GM19238 (cell line): ENCODE data around the gene VARS2.

ENCODE experiments used
- DNase-seq: peaks from one replicate; pipeline ENCODE4 v3.0.0; 2011; ENCODE audit warnings: low spot score; ENCODE audit not compliant: insufficient read length

The VARS2 gene

DNA sequence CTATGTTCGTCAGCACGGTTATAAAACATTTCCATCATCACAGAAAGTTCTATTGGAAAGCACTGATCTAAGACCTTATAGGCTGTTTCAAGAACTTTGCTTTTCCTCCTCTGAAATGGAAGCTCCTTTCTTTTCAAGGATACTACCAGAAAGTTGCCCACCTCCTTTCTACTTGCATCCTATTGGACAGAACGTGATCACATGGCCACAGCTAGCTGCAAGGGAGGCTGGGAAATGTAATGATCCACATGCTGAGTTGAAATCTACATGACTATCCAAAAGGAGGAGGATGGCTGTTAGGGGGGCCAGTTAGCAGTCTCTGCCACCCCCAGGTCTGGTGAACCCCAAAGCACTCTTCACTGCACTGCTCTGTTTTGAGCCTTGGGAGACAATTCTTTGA lies 14.6 kb downstream of the VARS2 start:
- DNase-seq = no peak

DNA sequence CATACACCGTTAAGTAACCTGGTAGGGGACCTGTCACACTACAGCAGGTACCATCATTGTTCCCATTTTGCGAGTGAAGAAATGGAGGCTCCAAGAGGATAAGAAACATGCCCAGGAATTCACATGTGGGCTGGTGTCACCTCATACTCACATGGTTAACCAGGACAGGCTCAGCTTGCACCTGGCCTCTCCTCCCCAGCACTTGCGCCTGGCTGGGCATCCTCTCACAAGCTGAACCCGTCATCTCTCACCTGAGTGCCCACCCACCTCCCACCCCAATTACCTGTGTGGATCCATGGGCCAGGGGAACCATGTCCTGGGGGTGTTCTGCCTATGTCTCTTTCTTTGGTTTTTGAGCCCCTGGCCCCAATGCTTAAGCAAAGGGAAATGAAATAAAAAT lies 16.5 kb downstream of the VARS2 start:
- DNase-seq = no peak

DNA sequence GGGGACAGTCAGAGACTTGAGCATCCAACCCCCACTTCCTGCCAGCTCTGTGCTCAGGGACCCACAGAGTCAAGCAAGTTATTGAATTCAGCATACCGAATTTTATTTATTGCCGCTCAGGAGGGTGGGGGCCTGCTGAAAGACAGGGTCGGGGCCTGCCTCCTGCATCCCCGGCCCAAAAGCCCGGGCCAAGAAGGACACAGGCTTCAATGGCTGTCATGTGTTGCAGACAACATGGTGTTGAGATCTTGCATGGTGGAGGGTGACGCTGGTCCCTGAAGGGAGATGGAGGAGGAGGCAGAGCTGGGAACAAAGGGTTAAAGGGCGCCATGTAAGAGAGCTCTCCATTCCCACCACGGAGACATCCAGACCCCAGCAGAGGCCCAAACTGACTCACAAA lies 17.2 kb downstream of the VARS2 start:
- no peak for DNase-seq

DNA sequence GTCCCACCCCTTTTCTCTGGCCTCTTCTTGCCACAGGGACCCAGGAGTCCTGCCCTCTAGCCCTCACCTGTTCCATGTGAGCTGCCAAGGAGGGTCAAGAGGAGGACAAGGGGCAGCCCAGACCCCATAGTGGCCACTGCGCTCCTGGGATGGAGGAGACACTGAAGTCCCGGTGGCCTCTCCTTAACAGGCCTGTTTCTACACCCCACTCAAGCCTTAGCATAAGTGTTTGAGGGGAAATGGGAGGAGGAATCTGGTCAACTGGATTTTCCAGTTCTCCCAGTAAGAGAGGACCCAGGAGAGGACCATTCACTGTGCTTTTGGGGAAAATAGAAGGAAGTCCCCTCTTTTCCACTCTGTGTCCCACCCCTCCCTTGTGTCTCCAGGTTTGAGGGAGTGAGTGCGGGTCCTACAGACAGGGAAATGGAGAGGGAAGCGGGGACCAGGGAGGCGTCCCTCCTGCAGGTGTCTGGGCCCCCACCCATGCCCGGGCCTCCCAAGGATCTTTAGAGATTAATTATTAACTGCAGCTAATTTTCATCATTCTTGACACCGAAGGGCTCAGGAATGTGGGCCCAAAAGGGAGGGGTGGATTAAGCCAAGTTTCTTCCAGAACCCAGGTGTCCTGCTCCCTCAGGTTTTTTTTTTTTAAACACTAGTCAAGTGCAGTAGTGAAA lies 18.1 kb downstream of the VARS2 start, which contains the start of gene SFTA2:
Gene SFTA2 (minus strand): TSS at position 202 of the 677 bp plus-strand sequence. CDS start 74 bp downstream, at position 128.
- DNase-seq = no peak

DNA sequence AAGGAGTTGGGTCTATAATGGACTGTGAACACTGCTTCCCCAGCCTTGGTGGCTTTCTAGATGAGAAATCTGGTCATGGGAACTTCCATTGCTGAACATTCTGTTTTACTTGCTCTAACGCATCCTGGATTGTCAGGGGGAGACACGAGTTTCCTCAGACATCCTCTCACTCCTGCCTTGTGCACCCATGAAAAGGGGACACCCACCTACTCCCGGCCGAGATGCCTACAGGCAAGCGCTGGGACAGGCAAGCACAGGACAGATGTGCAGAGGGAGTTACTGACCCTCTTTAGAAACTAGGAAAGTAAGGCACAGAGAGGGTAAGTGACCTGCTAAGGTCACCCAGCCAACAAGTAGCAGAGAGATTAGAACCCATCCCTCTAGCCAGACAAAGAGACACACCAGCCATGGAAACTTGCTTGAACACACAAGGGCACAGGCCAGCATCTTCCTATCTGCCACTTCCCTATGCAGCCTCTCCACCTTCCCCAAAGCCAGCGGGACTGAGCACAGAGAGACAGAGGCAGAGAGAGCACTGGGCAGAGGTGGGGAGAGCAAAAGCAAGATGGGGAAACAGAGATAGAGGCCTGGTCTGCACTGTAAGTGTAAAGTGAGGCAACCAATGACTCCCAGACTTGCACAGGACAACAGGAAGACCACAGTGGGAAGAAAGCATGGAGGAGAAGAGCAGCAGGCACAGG lies 18.8 kb downstream of the VARS2 start:
- no peak for DNase-seq

DNA sequence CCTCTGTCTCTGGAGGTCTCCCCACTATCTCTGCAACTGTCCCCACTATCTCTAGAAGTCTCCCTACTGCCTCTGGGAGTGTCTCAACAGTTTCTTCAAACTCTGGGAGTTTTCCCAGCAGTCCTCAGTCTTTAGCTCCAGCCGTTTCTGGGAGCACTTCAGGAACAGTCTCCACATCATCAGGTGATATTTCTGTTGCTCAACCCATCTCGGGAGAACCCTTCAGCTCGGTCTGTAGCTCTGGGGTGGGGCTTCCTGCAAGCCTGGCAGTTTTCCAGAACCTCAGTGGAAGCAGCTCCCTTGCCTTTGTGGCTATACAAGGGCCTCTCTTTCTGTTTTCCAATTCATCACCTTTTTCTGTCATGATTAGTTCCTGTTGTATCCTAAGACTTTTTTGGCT lies 21.0 kb downstream of the VARS2 start:
- no peak for DNase-seq

DNA sequence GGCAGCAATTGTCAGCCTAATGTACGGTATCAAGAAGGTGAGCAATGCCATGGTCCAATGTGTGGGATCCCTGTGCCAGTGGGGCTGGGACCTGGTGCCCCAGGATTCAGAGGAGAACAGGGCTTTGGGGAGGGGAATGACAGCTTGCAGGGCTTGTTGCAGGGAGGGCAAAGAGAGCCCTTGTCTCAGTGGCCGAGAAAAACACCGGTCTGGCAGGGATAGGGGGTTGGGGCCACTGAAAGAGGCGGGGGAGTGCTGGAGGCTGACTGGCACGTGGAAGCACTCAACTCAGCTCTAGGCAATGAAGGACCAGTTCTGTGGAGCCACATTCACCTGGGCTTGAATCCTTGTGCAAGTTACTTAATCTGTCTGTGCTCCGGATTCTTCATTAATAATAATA lies 23.2 kb downstream of the VARS2 start:
- DNase-seq = no peak

DNA sequence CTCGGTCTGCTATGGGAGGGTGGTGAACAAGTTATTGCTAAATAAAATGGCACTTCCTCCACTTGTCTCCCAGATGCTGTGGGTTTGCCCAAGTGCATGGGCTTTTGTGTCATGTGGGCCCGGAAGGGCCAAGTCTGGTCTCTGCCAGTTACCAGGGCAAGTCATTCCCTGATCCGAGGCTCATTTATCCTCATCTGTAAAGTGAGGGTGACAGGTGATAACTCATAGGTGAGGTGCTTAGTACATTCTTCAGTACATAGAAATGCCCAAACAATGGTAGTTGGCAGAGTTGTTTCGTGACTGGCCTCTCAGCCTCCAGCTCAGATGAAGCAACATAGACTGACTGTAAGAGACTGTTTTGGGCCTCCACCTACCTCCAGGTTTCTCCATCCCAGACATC lies 24.7 kb downstream of the VARS2 start:
- no peak for DNase-seq

DNA sequence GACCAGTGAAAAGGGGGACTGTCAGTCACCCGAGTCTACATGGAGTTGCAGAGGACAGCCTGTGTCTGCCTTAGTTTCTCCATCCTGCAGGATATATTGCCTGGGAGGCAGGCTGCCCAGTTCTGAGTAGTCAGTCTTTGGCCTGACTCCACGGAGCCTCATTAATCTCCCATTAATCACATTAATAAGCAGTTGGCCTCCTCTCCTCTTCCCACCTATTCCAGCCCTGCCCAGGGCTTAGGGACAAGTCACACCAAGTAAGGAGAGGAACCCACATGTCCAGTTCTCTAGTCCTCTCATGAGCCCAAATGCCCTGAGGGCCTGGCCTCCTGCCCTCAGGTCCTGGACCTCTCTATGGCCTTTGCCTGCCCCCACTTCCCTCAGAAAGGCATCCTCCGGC lies 25.4 kb downstream of the VARS2 start:
- DNase-seq = no peak

DNA sequence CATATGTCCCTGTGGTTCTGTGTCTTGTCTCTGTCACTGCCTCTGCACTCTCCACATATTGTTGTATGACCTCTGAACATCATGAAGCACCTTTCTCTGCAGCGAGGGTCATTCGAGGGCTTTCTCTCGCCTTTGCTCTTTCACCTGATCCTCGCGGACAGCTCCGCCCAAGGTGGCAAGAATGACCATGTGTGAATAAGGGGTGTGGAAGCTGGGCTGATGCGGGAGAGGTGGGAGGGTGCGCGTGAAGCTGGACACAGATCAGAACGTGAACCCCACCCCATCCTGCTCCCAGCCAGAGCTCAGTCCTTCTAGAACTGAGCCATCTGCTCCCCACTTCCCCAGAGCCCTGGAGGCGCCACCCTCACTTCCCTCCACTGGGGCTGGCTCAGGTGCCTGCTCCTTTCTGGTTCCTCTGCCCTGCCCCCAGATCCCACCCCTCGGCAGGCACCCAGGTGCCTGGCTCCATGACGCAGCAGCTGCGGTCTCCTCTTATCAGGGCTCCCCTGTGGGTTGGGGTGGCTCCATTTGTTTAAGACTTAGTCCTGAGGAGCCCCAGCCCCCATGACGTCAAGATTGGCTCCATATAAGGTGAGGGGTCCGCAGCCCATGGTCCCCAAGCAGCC lies 26.4 kb downstream of the VARS2 start, which contains the start of gene MUCL3:
Gene MUCL3 (plus strand): TSS at position 613 of the 626 bp plus-strand sequence. CDS start 27 bp downstream, outside the sequence.
- DNase-seq = no peak

DNA sequence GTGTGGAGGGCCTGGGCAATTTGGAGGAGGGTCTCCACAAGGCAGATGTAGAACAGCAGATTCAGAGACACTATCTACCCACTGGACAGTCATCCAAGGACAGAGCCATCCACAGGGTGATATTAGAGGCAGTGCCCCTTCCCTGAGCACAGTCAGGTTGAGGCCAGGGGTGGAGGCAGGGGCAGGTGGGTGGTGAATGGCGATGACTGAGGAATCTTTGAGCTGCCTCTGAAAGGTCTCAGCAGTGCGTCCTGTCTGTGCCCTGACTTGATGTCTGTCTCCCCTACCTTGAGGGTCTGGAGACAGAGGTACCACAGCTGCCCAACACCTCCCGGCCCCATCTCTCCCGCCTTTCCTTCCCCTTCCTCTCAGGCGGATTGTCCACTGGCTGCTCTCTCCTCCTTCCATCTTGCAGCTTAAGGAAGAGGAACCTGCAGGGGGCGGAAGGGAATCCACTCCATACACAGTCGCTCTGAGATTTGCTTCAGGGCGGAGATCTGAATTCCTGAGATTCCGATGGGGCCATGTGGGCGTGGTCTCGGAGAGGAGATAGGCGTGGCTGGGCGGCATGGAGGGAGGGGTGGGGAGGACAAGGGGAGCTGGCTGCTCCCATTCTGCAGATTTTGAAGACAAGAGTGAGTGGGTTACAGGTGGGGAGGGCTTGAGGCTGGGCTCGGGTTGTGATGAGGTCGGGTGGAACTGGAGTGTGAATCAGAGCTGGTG lies 28.5 kb downstream of the VARS2 start:
- DNase-seq = no peak

DNA sequence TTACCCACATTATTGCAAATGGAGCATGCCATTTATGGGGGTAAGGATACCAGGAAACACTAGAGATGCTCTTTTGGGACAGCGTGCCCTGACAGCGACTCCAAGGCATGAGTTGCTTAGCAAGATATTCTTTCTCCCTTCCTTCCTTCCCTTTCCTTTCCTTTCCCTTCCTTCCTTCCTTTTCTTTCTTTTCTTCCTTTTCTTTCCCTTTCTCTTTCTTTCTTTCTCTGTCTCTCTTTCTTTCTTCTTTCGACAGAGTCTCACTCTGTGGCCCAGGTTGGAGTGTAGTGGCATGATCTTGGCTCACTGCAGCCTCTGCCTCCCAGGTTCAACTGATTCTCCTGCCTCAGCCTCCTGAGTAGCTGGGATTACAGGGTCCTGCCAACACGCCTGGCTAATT lies 30.0 kb downstream of the VARS2 start:
- no peak for DNase-seq

DNA sequence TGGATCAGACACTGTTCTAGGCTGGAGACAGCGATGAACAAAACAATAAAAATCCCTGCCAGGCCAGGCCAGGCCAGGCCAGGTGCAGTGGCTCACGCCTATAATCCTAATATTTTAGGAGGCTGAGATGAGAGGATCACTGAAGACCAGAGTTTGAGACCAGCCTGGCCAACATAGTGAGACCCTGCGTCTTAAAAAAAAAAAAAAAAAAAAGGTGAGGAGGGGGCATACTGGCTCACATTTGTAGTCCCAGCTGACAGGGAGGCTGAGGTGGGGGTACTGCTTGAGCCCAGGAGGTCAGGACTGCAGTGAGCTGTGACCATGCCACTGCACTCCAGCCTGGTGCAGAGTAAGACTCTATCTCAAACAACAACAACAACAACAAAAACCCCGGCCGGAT lies 31.2 kb downstream of the VARS2 start:
- no peak for DNase-seq

DNA sequence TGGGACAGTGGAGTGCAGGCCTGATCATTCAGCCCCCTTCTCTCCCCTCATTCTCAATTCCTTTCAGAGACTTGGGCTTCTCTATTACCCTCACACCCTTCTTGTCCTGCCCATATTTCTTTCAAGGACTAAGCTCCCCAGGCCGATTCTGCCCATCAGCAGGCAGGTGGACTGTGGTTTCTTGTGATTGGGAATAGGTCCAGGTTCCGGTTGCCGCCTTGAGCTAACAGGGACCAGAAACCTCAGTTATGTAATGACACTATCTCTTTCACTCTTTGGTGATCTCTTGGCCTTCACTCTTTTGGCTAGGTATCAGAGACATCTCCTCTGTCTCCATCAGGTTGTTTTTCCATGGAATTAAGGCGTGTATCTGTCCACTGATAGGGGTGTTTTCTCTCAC lies 33.2 kb downstream of the VARS2 start:
- no peak for DNase-seq

DNA sequence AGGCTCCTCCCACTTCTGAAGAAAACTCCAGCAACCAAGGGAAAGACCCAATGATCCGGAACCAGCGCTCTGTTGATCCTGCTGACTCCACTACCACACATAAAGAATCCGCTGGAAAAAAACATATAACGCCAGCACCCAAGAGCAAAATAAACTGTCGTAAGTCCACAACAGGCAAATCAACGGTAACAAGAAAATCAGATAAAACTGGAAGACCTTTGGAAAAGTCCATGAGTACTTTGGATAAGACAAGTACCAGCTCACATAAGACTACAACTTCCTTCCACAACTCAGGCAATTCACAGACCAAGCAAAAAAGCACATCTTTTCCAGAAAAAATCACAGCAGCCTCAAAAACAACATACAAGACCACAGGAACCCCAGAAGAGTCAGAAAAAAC lies 34.8 kb downstream of the VARS2 start:
- no peak for DNase-seq

DNA sequence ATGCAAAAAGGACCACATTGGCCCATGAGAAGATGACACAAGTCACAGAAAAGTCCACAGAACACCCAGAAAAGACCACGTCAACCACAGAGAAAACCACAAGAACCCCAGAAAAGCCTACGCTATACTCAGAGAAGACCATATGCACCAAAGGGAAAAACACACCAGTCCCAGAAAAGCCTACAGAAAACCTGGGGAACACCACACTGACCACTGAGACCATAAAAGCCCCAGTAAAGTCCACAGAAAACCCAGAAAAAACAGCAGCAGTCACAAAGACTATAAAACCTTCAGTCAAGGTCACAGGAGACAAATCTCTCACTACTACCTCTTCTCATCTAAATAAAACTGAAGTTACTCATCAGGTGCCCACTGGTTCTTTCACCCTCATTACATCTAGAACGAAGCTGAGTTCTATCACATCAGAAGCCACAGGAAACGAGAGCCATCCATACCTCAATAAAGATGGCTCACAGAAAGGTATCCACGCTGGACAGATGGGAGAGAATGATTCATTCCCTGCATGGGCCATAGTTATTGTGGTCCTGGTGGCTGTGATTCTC lies 38.0 kb downstream of the VARS2 start:
- DNase-seq = no peak

DNA sequence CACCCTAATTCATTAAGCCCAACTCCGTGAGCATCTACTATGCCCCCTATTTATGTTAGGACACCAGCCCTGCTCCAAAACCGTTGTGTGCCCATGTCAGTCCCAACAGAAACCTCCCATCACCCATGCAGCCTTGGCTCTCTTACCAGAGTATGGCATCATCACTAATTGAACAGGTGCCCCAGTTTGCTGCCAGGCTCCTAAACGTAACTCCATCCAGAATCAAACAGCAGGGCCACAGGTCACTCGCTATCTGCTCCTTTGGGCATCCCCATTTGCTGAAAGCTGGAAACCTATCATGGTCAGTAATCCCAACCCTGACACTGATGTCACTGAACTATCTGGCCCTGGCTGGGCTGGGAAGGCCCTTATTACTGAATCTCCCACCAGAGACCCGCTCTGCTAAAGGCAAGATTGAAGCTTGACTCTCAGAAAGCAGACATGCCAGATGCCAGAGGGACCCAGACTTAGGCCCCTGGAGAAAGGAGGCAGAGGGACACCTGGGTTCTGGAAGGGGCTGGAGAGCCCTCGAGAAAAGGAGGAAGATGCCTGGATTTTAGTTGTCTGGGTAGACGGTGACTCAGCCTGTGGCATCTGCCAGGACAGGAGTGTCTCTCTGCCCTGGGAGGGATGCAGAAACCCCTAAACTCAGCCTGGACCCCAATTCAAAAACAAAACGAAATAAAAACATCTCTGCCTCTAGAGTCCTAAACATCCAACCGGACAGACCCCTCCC lies 40.8 kb downstream of the VARS2 start:
- no peak for DNase-seq

DNA sequence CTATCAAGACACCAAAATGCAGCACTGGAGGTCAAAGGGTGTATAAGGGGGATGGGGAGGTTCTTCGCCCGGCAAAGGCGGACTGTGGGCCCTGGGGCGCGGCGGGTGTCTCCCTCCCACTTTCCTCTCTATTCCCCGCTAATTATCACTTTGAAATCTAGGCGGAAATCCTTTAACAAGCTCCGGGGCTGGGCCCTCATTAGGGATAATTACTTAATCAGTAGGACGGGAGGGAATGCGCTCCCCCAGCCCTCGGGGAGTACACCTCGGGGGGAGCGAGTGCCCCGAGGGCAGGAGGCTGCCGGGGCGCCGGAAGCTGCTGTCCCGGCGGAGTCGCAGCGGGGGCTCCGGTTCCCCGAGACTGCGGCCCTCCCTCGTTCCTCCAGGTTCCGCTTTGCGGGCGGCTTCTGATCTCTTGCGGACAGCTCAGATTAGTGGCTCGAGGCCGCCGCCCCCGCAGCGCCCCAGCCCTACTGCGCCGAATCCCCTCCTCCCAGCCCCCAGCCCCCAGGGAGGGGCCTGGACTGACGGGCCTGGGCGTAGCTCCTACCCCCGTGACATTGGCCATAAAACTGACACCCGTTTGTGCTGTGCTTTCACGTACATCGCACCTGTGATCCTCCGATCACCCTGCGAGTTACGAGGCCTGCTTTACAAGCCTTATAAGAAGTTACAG lies 41.5 kb downstream of the VARS2 start:
- peak; percentile 77 for DNase-seq

DNA sequence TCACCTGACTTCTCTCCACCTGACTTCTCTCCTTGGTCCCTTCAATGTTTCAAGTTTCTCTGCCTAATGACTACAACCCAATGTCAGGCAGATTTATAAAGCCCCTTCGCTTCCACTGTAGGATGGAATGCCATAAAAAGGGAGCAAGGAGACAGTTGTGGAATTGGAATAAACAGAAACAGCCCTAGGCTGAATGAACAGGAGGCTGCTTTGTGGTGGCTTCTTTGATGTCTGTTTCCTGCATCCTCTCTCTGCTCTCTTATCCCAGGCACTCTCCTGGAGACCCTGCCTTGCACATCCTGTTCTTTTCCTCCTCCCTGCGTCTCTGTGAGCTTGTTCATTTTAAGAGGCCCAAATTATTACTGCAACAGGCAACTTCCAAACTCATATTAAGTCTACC lies 43.7 kb downstream of the VARS2 start:
- no peak for DNase-seq

DNA sequence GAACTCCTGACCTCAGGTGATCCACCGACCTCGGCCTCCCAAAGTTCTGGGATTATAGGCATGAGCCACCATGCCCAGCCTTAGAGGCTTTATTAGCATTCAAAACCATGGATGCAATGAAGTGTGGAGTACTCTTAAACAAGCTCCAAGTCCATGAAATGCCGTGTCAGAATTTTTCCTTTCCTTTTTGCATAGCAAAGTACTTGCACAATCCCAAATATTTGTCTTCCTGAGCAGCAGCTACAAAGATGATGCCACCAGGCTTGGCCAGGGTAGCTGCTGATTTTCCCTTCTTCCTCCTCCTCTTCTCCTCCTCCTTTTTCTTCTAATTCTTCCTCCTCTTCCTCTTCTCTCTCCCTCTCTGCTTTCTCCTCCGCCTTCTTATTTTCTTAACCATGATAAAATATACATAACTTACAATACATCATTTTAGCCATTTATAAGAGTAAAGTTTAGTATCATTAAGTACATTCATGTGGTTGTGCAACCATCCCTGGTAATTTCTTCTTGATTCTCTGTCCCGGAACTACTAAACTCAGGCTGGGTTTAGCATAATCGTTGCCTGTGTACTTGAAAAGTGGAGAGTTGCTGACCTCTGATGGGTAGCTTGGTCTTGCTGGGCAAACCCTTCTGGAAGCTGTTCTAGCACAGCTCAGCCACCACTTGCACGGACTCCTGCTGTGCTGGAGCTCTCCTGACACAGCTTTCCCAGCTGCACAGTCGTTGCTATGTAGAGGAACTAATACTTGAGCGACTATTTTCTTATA lies 47.1 kb downstream of the VARS2 start:
- no peak for DNase-seq
